Peyer's patch (tissue), 4 donors: Measurements from ENCODE around the gene DSCAML1.

ENCODE experiments used
- POLR2A ChIP-seq, 2 donors: fragments of 450-650 bp; IDR thresholded peaks; one replicate each; pipeline ENCODE4 v1.5.1; 2017; ENCODE audit warnings: antibody characterized with exemption in 2 of 2, mild to moderate bottlenecking in 2 of 2, moderate library complexity in 2 of 2
- TF ChIP-seq, protein P1 (sequence below), 6 experiments: fragments of 450-650 bp in 4 of 6; fragments of 200-600 bp in 2 of 6; sonication (generic) in 1 of 6; IDR thresholded peaks; one replicate each; pipeline ENCODE4 v1.5.1; 2017 to 2019; ENCODE audit warnings: antibody characterized with exemption in 6 of 6, mild to moderate bottlenecking in 3 of 6, moderate library complexity in 1 of 6

DNA sequence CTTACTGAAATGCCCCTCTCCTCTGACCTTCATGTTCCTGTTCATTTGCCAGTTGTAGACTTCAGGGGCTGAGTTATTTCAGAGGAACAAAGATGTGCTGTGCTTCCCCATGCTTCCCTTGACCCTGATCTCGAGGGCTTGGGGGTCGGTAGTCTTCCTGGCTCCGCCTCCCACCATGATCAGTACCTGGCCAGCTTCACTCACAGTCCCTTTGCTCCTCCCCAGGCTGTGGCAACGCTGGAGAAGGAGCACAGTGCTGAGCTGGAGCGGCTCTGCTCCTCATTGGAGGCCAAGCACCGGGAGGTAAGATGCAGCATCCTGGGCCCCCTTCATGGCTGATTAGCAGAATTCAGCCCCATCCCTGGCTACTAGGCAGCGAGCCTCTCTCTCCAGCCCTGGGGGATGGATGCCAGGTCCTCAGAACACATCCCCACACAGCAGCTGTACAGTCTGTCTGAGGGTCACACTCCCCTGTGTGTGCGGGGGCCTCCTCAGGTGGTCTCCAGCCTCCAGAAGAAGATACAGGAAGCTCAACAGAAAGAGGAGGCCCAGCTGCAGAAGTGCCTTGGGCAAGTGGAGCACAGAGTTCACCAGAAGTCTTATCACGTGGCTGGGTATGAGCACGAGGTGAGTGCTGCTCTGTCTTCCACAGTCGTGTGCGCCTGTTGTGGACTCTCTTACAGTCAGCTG lies 404.9 kb downstream of the DSCAML1 start:
- no peak for TF ChIP-seq POLR2A (IDR thresholded peaks at IDR 0.05)
- TF ChIP-seq, protein P1, sequence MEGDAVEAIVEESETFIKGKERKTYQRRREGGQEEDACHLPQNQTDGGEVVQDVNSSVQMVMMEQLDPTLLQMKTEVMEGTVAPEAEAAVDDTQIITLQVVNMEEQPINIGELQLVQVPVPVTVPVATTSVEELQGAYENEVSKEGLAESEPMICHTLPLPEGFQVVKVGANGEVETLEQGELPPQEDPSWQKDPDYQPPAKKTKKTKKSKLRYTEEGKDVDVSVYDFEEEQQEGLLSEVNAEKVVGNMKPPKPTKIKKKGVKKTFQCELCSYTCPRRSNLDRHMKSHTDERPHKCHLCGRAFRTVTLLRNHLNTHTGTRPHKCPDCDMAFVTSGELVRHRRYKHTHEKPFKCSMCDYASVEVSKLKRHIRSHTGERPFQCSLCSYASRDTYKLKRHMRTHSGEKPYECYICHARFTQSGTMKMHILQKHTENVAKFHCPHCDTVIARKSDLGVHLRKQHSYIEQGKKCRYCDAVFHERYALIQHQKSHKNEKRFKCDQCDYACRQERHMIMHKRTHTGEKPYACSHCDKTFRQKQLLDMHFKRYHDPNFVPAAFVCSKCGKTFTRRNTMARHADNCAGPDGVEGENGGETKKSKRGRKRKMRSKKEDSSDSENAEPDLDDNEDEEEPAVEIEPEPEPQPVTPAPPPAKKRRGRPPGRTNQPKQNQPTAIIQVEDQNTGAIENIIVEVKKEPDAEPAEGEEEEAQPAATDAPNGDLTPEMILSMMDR (IDR thresholded peaks at IDR 0.05): no peak
